ENCODE results near the gene OTC.

OTC gene

DNA sequence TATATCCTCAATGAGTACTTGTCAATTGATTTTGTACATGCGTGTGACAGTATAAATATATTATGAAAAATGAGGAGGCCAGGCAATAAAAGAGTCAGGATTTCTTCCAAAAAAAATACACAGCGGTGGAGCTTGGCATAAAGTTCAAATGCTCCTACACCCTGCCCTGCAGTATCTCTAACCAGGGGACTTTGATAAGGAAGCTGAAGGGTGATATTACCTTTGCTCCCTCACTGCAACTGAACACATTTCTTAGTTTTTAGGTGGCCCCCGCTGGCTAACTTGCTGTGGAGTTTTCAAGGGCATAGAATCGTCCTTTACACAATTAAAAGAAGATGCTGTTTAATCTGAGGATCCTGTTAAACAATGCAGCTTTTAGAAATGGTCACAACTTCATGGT lies at the start of gene OTC:
TSS of gene OTC (plus strand) at position 243 of the 400 bp plus-strand sequence. CDS start at position 336, 93 bp downstream.
- DNase-seq, result no peak

- DNase-seq, result no peak
Measured at GRCh38 chrX:38304010-38304409, 48.4 kb upstream of the OTC start.

- DNase-seq, result no peak
Measured at GRCh38 chrX:38305971-38306370, 46.4 kb upstream of the OTC start.

DNA sequence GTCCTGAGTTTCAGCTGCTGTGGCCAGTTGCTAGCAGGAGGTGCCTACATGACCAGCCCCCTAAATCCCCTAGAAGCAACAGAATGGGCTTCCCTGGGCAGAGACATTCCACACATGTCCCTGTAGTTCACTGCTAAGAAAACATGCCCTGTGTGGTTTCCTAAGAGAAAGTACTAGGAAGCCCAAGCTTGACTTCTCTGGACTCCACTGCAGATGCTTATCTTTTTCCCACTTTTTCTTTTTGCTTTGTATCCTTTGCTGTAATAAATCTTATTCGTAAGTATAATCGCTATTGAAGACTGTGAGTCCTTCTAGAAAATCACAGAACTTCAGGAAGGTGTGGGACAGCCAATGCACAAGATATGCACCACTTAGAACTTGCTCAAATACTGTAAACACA lies 40.7 kb upstream of the OTC start:
- no peak for DNase-seq

DNA sequence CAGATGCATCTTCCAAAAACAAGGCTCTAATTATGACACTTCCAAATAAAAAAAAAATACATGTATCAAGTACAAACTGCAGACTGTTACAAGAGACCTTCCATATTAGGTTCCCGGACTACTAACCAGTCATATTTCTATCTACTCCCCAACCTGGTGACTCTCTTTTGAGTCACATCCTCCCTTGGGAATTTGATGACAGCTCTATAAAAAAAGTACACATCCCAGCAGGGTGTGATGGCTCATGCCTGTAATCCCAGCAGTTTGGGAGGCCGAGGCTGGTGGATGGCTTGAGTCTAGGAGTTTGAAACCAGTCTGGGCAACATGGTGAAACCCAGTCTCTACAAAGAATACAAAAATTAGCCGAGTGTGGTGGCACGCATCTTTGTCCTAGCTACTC lies 40.0 kb upstream of the OTC start:
- DNase-seq, result no peak

DNA sequence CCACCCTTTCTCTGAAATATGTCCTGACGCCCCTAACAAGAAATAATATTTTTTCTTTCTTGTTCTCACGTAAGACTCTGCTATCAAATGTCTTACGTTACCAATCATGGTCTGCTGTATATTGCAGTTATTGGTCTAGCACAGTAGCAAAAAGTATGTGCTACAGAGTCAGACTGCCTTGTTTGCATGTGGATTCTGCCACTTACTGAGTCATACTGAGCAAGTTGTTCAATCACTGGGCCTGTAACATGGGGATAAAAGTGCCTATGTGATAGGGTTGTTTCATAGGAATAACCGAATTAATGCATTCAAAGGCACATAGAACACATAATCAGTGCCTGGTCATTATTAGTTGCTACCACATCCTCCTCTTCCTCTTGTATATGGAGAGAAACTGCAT lies 39.2 kb upstream of the OTC start:
- no peak for DNase-seq

- no peak for DNase-seq
Measured at GRCh38 chrX:38315186-38315585, 37.2 kb upstream of the OTC start.

- DNase-seq, result no peak
Measured at GRCh38 chrX:38318196-38318595, 34.2 kb upstream of the OTC start.

DNA sequence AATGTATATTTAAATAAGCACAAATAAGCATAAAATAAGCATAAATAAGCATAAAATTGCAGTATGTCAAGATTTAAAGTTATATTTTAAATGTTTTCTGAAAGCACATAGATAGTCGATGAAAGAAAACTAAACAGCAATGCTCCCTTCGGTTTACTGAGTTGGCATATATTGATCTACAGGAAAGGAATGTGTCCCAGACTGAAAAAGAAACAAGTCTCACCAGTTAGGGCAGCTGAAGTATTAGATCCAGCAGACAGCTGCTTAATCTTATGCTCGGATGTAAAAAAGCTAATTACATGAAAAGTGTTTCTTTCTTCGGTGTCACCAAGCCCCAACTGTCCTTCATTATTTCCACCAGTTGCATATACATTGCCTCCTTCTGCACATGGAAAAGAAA lies 33.8 kb upstream of the OTC start:
- no peak for DNase-seq

DNA sequence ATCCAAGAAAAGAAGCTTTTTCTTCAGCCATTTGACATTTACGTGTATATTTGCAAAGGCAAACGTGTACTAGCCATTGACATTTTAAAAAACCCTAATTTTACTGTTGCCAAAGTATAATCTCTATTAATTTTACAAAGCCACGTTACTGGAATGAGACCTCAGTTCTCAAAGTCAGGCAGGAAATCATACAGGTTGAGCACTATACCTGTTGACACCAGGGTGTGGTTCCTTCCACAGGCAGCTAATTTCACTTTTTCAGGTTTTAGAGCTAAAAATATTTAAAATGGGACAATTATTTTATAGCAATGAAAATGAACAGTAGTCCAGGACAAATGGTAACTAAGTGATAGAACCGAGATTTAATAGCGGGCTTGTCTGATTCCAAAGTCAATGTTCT lies 31.6 kb upstream of the OTC start:
- DNase-seq, result no peak

- no peak for DNase-seq
Measured at GRCh38 chrX:38326086-38326485, 26.3 kb upstream of the OTC start.

DNA sequence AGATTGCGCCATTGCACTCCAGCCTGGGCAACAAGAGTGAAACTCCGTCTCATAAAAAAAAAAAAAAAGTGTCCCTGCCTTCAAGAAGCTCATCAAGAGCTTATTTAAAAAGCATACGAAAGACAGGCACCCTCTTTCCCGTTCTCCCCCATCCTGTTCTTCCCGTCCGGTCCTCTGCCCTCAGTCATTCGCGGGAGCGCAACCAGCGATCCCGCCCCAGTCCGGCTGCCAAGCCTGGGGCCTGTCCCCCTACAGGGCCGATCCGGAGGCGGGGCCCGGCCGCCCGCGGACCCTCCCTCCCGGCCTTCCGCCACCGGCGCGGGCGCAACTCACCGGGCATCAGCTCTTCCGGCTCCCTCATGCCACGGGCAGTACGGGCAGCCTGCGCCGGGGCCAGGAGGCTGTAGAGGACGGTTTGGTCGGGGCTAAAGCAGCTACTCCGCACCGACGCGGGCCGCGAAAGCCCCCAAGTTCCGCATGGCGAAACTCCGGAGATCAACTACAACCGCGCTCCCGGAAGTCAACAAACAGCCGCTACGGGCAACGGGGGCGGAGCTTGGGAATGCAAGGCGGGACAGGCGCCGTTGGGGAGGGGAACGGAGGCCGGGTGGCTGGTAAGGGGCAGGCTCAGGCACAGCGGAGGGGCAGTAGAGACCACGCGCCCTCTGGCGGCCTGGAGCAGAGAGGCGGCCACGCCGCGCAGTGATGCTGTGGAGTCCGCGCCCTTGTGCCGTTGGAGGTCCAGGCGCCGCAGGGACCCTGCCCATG lies 25.2 kb upstream of the OTC start, which contains the start of gene RPGR:
TSS of gene RPGR (minus strand) at position 503 of the 768 bp plus-strand sequence. CDS start at position 361, 142 bp downstream.
- peak; percentile 93 for DNase-seq

DNA sequence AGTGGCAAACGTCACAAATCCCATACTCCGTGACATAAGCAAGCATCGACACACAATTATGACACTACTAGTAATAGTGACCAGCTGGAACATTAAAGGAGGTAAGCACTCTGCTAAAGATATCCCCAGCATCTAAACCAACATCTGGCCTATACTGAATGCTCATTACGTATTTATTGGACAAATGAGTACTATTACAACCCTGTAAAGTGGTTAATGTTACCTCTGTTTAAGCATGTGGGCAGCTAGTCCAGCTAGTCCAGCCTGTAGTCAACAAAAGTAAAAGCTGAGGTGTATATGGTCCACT lies 24.7 kb upstream of the OTC start:
- DNase-seq, result no peak

GRCh38 chrX:38332505-38332904 lies 19.9 kb upstream of the OTC start:
- no peak for DNase-seq

GRCh38 chrX:38335382-38335781 lies 17.0 kb upstream of the OTC start:
- no peak for DNase-seq

DNA sequence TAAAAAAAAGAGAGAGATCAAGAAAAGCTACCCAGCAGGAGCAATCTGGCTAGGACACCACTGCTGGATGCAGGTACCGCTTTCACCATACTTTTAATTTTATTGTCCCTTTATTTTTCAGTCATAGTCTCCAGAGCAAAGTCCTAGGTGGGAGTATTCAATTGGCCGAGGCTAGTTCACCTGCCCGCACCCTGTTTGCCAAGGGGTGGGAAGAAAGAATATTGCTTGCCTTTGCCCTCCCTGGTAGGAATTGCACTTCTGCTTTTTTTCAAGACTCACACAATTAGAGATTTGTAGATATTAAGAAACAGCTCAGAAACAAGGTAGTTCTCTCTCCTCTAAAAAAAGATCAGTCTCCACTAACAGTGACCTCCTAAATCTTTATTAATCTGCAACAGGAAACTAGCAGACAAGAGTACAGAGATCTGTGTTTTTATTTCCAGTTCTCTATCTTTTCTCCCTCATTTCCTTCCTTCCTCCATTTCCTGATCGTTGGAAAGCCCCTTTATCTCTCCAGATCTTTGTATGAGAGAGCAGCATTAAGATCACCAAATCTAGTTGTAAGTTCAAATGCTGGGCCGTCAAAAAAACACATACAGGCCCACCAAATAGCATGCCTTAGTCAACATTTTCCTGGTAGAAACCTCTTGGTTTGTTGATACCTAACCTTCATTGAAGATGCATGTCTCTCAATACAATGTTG lies 15.7 kb upstream of the OTC start:
- DNase-seq, result no peak

- no peak for DNase-seq
Measured at GRCh38 chrX:38341442-38341841, 11.0 kb upstream of the OTC start.

DNA sequence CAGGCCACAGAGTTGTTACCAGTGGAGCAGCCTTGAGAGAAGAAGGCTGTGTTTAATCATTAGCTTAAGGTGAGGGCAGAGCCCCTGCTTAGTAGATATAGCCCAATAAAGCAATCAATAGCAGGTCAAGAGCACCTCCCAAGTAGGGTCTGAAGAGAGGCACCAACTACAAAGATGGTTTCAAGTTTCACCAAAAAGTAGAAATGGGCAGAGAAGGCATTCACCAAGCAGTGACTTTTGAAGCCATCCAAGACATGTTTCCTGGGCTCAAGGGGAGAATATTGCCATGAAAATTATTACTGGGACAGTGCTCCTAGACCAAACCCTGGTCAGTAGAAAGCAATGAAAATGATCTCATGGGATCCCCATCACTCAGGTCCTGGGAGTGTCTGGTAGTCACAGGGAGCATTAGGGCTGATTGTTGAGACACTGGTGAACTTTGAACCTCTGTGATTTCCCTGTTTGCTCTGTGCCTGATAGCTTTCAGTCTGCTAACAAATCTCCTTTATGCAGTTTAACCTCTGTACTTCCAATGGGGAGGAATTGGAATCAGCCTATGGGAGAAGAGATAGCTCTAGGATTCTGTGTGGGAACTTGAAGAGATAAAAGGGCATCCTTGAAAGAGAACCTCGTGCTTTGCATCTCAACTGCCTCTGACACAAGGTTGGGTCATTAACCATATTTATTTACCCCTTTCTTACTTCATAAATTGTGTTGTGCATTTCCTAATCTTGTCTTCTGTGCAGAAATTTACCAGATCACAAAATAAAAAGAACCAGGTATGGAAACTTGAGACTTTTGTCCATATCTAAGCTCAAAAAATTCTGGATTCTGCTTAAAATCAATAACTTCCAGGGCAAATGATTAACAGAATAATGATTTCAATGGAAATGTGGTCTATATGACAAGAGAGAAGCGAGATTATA lies 9.3 kb upstream of the OTC start:
- no peak for DNase-seq

DNA sequence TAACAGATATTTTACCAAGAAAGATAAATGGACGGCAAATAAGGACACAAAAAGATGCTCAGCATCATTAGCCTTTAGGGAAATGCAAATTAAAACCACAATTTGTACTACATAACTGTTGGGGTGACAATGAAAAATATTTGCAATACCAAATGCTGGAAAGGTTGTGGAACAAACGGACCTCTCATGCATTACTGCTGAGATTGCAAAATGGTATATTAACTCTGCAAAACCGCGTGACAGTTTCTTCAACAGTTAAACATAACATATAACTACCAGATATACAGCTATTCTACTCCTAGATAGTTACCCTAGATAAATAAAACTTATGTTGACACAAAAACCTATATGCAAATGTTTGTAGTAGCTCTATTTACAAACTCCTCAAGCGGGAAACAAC lies 6.3 kb upstream of the OTC start:
- no peak for DNase-seq

DNA sequence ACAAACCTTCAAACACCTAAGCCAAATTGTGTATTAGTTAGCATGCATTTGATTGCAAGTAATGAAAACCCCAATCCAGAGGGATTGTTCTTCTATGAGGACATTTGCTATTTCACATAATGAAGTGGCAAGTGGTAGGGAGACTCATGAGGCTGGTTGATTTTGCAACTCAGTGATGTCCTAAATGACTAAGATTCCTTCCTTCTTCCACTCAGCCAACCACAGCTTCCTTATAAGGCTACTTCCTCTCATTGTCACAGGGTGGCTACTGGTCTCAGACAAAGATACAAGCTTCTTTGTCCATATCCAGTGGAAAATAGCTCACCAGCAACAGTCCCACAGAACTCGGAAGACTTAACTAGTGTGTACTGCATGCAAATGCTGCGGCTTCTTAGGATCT lies 5.3 kb upstream of the OTC start:
- DNase-seq, result peak; percentile 58

DNA sequence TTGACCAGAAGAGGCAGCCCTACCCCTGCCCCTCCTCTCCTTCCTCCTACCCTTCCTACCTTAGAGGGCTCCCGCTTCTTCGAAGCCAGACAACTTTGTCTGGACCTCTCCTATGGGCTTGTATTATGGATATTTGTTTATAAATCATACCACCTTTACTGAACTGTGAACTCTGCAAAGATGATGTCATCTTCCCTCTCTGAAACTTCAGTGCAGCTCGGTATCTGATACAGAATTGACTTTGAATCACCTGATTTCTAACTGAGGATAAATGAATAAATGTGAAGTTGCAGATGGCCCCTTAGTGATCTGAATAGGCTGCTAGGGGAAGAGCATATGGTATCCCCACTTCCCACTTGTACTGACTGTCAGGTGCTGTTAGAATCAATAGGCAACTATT lies 1.1 kb upstream of the OTC start:
- no peak for DNase-seq

- no peak for DNase-seq
Measured at GRCh38 chrX:38356401-38356800, 4.0 kb downstream of the OTC start.

All from activated CD4-positive, alpha-beta T cell treated with anti-CD3 and anti-CD28 coated beads, Interleukin-2, Interleukin-6, amounts not matched to agents 100 ng/mL and 50 ng/mL, durations not matched to agents 16 hours and 8 hours (primary cell).